ENCODE results near the gene TOX2. TPM values are rescaled to one million over a fixed set of nuclear protein-coding genes. Genes with fewer than 3 reads are reported as not detected.

Gene TOX2
- total RNA-seq, 1 donor from 2014 or later: 4.8 TPM

- intact Hi-C loops (cut with micrococcal nuclease): no loop called here
- TF ChIP-seq, protein P1, sequence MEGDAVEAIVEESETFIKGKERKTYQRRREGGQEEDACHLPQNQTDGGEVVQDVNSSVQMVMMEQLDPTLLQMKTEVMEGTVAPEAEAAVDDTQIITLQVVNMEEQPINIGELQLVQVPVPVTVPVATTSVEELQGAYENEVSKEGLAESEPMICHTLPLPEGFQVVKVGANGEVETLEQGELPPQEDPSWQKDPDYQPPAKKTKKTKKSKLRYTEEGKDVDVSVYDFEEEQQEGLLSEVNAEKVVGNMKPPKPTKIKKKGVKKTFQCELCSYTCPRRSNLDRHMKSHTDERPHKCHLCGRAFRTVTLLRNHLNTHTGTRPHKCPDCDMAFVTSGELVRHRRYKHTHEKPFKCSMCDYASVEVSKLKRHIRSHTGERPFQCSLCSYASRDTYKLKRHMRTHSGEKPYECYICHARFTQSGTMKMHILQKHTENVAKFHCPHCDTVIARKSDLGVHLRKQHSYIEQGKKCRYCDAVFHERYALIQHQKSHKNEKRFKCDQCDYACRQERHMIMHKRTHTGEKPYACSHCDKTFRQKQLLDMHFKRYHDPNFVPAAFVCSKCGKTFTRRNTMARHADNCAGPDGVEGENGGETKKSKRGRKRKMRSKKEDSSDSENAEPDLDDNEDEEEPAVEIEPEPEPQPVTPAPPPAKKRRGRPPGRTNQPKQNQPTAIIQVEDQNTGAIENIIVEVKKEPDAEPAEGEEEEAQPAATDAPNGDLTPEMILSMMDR (IDR thresholded peaks at IDR 0.05): no peak
- no peak for DNase-seq
- ChIA-PET CTCF (no interaction called here), POLR2A (no interaction called here)
- Mint-ChIP-seq H3K27ac (no peak overlapping the region), H3K4me1 (peaks cover 21% of the 10 kb centered on the region), H3K9me3 (peaks cover 2% of the 10 kb centered on the region), H3K4me3 (no peak overlapping the region), H3K36me3 (ENCODE audit: low read depth) (no peaks in the 10 kb centered on the region), H3K27me3 (no peaks in the 10 kb centered on the region)
- no peak for ATAC-seq (ENCODE audit: low read depth)
These were observed 33.8 kb downstream of the TOX2 start for GRCh38 chr20:43948455-43948854.

GRCh38 chr20:43949248-43949647 is 34.6 kb downstream of the TOX2 start:
- no peaks in the 10 kb centered on the region for H3K27me3 Mint-ChIP-seq

GRCh38 chr20:43949741-43950618 is 35.3 kb downstream of the TOX2 start:
- TF ChIP-seq, protein P1 (IDR thresholded peaks at IDR 0.05): no peak
- Mint-ChIP-seq H3K36me3 (ENCODE audit: low read depth) (no peaks in the 10 kb centered on the region), H3K4me1 (peaks cover 28% of the 10 kb centered on the region), H3K27me3 (no peaks in the 10 kb centered on the region), H3K27ac (no peak overlapping the region), H3K4me3 (no peak overlapping the region), H3K9me3 (no peaks in the 10 kb centered on the region)
- intact Hi-C loops (cut with micrococcal nuclease): loop anchor here (2.0 kb wide), 1 partner anchor 33 kb away; no protein-coding TSS in a partner anchor
- POLR2A ChIA-PET: no interaction called here
- CTCF ChIA-PET: no interaction called here
- DNase-seq (no peak), ATAC-seq (ENCODE audit: low read depth) (peak; percentile 66)

More at GRCh38 chr20:43949248-43949647, 34.6 kb downstream of the TOX2 start:
- DNase-seq (no peak), ATAC-seq (ENCODE audit: low read depth) (no peak)
- intact Hi-C loops (cut with micrococcal nuclease): no loop called here
- TF ChIP-seq, protein P1 (IDR thresholded peaks at IDR 0.05): no peak
- no peak overlapping the region for H3K27ac Mint-ChIP-seq
- no peak overlapping the region for H3K4me3 Mint-ChIP-seq
- peaks cover 22% of the 10 kb centered on the region for H3K4me1 Mint-ChIP-seq
- POLR2A ChIA-PET: no interaction called here
- no peaks in the 10 kb centered on the region for H3K9me3 Mint-ChIP-seq
- H3K36me3 Mint-ChIP-seq (ENCODE audit: low read depth): no peaks in the 10 kb centered on the region
- CTCF ChIA-PET: no interaction called here

- Mint-ChIP-seq H3K4me3 (no peak overlapping the region), H3K9me3 (peaks cover 5% of the 10 kb centered on the region), H3K4me1 (peaks cover 42% of the 10 kb centered on the region), H3K27ac (peak overlapping the region; percentile 6), H3K36me3 (ENCODE audit: low read depth) (no peaks in the 10 kb centered on the region), H3K27me3 (no peaks in the 10 kb centered on the region)
- TF ChIP-seq, protein P1 (IDR thresholded peaks at IDR 0.05): no peak
- ChIA-PET CTCF (no interaction called here), POLR2A (interaction anchor here (1.9 kb wide), 1 partner anchor 11 kb away, joined by 9 read pairs; no protein-coding TSS in a partner anchor)
- intact Hi-C loops (cut with micrococcal nuclease): no loop called here
- no peak for ATAC-seq (ENCODE audit: low read depth)
- no peak for DNase-seq
These were observed 39.4 kb downstream of the TOX2 start for GRCh38 chr20:43953919-43954592.

DNA sequence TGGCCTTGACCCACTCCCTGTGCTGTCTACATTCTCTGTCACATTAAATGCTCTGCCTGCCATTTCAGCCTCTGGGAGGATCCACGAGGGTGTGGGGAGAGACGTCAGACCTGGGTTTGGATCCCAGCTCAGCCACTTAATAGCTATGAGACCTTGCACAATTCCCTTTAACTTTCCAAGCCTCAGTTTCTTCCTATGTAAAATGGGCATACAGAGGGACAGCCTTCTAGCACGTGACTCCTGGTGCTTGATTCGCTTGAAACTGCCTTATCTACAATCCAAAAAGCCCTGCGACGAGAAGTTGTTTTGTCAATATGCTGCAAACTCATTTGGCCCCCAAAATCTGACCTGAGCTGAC is 40.0 kb downstream of the TOX2 start:
- Mint-ChIP-seq H3K36me3 (ENCODE audit: low read depth) (no peaks in the 10 kb centered on the region), H3K4me3 (no peak overlapping the region), H3K9me3 (peaks cover 5% of the 10 kb centered on the region), H3K4me1 (peaks cover 42% of the 10 kb centered on the region), H3K27ac (peak overlapping the region; percentile 61), H3K27me3 (no peaks in the 10 kb centered on the region)
- TF ChIP-seq, protein P1 (IDR thresholded peaks at IDR 0.05): no peak
- POLR2A ChIA-PET: interaction anchor here (0.5 to 1.9 kb wide), 2 partner anchors 12 to 198 kb away, joined by 3 to 9 read pairs; no protein-coding TSS in a partner anchor
- CTCF ChIA-PET: no interaction called here
- ATAC-seq (ENCODE audit: low read depth): no peak
- intact Hi-C loops (cut with micrococcal nuclease): loop anchor here (1.0 to 5.0 kb wide), 3 partner anchors 12 to 203 kb away; no protein-coding TSS in a partner anchor
- no peak for DNase-seq
